Endothelial cell of umbilical vein (primary cell): ENCODE results near the gene TECTA.

Experiments used
- JUN ChIP-seq: IDR thresholded peaks from 2 replicates; pipeline ENCODE4 v1.6.1; 2011; ENCODE audit warnings: borderline replicate concordance, low read depth; ENCODE audit not compliant: insufficient read length, insufficient read depth
- POLR2A ChIP-seq: IDR thresholded peaks from 2 replicates; pipeline ENCODE4 v1.6.1; 2012; ENCODE audit warnings: low read depth, mild to moderate bottlenecking, control low read depth, low read length
- POLR2AphosphoS5 ChIP-seq: IDR thresholded peaks from 2 replicates; pipeline ENCODE4 v1.6.1; 2012; ENCODE audit warnings: low read depth, mild to moderate bottlenecking, control low read depth, low read length, moderate library complexity; ENCODE audit not compliant: insufficient read depth
- TF ChIP-seq, protein P1 (sequence below), 2 donors: IDR thresholded peaks; 1 replicate in 1 of 2; 2 replicates in 1 of 2; pipeline ENCODE4 v1.5.1; 2011; ENCODE audit warnings: low read length in 2 of 2, mild to moderate bottlenecking in 2 of 2, moderate library complexity in 2 of 2, control low read depth in 1 of 2, inconsistent platforms in 1 of 2, low read depth in 1 of 2; ENCODE audit not compliant: insufficient read depth in 1 of 2; ENCODE audit errors: extremely low read depth in 1 of 2
- TF ChIP-seq, protein P2 (sequence below): IDR thresholded peaks from 2 replicates; pipeline ENCODE4 v1.6.1; 2011; ENCODE audit not compliant: insufficient read depth, insufficient read length

DNA sequence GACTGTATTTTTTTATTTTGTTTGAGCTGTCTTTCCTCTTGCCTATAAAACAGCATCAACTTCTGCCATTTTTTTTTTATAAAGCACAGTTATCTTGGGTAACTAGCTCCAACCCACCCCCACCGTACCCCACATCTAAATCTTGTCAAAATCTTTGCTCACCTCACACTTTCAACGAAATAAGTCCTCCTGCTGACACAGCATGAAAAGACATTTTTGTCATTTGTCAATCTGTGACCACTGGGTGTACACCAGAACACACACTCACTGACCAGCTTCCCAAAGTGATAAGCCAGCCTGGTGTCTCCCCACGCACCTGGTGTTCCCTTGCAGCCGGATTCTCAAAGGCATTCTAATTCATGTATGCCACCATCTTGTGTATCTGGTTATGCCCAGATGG, 1.7 kb upstream of the TECTA start:
- TF ChIP-seq, protein P1, sequence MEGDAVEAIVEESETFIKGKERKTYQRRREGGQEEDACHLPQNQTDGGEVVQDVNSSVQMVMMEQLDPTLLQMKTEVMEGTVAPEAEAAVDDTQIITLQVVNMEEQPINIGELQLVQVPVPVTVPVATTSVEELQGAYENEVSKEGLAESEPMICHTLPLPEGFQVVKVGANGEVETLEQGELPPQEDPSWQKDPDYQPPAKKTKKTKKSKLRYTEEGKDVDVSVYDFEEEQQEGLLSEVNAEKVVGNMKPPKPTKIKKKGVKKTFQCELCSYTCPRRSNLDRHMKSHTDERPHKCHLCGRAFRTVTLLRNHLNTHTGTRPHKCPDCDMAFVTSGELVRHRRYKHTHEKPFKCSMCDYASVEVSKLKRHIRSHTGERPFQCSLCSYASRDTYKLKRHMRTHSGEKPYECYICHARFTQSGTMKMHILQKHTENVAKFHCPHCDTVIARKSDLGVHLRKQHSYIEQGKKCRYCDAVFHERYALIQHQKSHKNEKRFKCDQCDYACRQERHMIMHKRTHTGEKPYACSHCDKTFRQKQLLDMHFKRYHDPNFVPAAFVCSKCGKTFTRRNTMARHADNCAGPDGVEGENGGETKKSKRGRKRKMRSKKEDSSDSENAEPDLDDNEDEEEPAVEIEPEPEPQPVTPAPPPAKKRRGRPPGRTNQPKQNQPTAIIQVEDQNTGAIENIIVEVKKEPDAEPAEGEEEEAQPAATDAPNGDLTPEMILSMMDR (IDR thresholded peaks at IDR 0.05; ENCODE audit: extremely low read depth in 1 of 2, insufficient read depth in 1 of 2, low read depth in 1 of 2, low read length in 2 of 2) = no peak
- TF ChIP-seq, protein P2, sequence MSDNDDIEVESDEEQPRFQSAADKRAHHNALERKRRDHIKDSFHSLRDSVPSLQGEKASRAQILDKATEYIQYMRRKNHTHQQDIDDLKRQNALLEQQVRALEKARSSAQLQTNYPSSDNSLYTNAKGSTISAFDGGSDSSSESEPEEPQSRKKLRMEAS = no peak
- TF ChIP-seq POLR2AphosphoS5 = no peak
- no peak for TF ChIP-seq JUN
- TF ChIP-seq POLR2A = no peak
